H4 (cell line): ENCODE results near the gene GMEB2. TPM values are rescaled to one million over a fixed set of nuclear protein-coding genes. Genes with fewer than 3 reads are reported as not detected.
"Not testable (repeated sequence)": the region's sequence is repeated elsewhere in the genome, so short reads cannot be mapped to it uniquely, and the experiment has no call there.

Experiments used
- DNase-seq: peaks from one replicate; pipeline ENCODE4 v3.0.0-alpha.2; 2015; ENCODE audit warnings: low spot score
- total RNA-seq: library from RNA; depleted of rRNA; stranded (reverse); fragments of >200 nt; shearing (Covaris generic); gene quantifications from 2 replicates; pipeline ENCODE4 v1.2.3, GENCODE V29; 2014

The GMEB2 gene
- total RNA-seq, 1 experiment from 2014 or later, result 5.5 TPM

- no peak for DNase-seq
Observed at GRCh38 chr20:63560333-63560805, 66.5 kb downstream of the GMEB2 start.

DNA sequence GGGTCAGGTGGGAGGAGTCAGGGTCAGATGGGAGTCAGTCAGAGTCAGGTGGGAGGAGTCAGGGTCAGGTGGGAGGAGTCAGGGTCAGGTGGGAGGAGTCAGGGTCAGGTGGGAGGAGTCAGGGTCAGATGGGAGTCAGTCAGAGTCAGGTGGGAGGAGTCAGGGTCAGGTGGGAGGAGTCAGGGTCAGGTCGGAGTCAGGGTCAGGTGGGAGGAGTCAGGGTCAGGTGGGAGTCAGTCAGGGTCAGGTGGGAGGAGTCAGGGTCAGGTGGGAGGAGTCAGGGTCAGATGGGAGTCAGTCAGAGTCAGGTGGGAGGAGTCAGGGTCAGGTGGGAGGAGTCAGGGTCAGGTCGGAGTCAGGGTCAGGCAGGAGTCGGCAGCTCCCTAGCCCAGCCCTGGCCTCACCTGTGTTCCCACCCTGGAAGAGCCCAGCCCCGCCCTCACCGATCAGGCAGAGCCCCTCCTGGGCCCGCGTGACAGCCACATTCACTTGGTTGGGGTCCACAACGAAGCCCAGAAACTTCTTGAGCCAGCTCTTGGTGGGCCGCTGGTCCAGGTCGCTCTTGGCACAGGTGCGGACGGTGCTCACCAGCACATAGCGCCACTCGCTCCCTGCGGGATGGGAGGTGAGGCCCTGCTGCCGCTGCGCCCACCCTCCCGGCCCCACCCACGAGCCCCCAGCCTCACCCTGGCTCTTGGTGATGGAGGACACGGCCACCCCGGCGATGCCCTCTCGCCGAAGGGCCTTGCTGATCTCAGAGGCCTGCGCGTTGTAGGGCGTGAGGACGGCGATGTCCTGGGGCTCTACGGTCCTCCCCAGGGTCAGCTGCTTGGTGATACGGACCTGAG is 67.2 kb downstream of the GMEB2 start:
- DNase-seq, result not testable (repeated sequence)

DNA sequence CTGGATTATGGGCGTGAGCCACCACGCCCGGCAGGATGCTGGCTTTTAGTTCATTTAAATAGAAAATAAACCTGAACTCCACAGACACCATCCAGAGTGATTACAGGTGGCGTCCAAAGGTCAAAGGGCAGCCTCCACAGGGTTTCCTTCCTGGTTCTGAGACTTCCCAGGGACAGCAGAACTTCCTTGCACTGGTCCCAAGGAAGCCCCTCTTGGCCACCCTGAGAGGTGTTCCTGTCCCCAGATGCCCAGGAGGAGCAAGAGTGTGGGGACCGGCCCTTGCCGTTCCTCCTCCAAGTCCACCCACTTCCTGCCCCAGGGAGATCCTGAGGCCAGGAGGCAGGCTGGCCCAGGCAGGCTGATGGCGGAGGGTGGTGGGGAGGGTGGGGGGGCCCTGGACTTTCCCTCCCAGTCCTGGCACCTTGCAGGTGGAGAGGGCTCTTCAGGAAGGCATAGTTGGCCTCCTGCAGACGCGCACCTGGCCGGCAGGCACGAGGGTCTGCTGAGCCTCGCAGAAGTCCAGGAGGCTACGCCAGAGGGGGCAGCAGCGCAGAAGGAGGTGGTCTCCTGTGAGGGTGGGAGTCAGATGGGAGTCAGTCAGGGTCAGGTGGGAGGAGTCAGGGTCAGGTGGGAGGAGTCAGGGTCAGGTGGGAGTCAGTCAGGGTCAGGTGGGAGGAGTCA is 68.0 kb downstream of the GMEB2 start:
- DNase-seq, result no peak

GRCh38 chr20:63557481-63557891 is 69.4 kb downstream of the GMEB2 start:
- no peak for DNase-seq

DNA sequence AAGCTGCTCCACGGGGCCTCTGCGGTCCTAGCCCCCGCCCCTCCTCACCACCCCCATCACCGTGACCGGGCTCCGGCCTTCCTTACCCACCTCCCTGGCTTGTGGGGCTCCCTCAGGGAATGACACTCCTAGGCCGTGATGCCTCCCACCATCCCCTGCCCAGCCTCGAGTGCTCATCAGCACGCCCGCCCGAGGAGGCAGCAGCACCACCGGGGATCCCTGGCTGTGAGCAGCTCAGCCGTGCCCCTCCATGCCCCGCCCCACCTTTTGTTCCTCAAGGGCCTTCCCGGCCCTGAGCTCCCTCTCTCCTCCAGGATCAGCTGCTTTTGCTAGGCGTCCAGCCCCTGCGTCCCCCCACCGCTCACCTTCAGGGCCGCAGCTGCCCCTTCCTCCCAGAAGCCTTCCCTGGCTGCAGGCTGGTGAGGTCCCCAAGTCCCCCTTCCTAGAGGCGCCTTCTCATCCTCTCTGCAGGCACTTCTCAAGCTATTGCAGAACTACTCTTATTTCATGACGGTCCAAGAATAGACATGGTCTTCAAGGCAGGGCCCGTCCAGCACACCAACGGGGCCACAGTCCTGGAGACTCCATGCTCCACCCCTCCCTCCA is 69.9 kb downstream of the GMEB2 start:
- no peak for DNase-seq

DNA sequence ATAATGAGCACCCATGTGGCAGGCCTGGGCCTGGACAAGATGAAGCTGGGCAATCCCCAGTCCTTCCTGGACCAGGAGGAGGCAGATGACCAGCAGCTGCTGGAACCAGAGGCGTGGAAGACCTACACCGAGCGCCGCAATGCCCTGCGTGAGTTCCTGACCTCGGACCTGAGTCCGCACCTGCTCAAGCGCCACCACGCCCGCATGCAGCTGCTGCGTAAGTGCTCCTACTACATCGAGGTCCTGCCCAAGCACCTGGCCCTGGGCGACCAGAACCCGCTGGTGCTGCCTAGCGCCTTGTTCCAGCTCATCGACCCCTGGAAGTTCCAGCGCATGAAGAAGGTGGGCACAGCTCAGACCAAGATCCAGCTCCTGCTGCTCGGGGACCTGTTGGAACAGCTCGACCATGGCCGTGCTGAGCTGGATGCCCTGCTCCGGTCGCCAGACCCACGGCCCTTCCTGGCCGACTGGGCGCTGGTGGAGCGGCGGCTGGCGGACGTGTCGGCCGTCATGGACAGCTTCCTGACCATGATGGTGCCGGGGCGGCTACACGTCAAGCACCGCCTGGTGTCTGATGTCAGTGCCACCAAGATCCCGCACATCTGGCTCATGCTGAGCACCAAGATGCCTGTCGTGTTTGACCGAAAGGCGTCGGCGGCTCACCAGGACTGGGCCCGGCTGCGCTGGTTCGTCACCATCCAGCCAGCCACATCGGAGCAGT is 71.1 kb downstream of the GMEB2 start:
- DNase-seq, result no peak

DNA sequence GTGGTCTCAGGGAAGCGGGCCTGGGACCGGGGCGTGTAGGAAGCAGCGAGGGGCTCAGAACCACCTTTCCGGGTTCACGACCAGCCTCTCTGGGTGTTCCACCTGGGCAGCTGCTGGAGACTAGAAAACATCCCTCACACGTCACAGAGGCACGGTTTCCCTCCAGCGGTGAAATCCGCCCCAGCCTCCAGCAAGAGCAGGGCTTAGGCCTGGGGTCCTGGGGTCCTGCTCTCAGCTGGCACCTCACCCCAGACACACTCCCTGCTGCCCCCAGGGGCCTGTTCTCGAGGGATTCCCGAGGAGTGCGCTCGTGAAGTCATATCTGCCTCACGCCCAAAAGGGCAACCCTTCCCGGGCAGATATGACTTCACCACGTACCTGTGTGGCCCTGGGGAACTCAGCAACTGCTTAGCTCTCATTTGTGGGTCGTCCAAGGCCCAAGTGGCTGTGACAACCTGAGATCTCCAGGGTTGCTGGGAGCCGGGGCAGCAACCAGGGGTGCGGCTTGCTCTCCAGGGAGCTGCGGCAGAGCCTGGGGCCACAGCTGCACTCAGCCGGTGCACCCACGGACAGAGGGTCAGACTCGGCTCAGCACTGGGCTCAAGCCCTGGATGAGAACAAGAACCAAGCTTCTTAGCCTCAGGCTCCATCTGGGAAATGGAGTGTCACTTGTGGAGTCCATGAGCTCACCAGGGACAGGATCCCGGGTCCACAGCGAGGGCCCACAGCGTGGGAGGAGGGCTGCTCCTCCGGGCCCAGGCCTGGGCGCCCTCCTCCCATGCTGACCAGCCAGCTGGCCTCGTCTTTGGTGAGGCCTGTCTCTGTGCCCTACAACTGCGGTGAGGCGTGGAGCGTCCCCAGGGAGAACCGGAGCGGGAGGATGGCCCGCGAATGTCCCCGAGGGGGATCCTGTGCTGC is 72.3 kb downstream of the GMEB2 start:
- DNase-seq, result no peak

DNA sequence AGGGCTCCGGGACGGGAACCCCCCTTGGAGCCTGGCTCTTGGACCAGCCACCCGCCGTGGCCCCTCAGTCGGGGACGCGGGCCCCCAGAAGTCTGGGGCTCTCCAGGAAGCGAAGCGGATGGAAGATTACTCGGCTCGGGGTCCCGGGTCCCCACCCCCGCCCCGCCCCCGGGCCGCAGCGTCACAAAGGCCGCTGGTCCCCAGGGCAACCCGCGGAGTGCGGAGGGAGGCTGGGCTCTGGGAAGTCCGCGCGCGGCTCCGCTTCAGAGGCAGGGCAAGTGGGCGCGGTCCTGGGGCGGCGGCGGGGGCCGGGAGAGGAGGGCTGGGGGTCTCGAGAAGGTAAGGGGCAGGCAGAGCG is 73.0 kb downstream of the GMEB2 start, which contains the start of gene FNDC11:
FNDC11 (plus strand) TSS at position 227 of the 358 bp plus-strand sequence. CDS start 1,505 bp downstream, outside the sequence.
- DNase-seq, result no peak

DNA sequence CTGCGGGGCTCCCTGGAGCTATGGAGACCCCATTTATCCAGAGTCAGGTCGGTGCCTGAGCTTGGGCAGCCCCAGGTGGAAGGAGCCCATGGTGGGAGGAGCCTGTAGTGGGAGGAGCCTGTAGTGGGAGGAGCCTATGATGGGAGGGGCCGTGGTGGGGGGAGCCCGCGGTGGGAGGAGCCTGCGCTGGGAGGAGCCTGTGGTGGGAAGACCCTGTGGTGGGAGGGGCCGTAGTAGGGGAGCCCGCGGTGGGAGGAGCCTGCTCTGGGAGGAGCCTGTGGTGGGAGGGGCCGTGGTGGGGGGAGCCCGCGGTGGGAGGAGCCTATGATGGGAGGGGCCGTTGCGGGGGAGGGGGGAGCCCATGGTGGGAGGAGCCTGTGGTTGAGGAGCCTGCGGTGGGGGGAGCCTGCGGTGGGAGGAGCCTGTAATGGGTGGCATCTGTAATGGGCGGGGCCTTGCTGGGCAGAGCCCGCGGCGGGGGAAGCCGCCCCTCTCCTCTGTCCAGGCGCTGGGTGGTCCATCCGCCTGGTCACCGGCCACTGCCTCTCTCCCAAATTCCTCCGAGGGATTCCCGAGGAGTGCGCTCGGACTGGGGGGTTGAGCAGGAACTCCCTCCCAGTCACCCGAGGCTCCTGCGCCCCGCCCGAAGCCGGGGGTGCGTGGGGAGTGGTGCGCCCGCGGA is 73.5 kb downstream of the GMEB2 start:
- no peak for DNase-seq

- no peak for DNase-seq
Observed at GRCh38 chr20:63552481-63553249, 74.2 kb downstream of the GMEB2 start.

GRCh38 chr20:63551068-63551467 is 75.8 kb downstream of the GMEB2 start:
- no peak for DNase-seq

DNA sequence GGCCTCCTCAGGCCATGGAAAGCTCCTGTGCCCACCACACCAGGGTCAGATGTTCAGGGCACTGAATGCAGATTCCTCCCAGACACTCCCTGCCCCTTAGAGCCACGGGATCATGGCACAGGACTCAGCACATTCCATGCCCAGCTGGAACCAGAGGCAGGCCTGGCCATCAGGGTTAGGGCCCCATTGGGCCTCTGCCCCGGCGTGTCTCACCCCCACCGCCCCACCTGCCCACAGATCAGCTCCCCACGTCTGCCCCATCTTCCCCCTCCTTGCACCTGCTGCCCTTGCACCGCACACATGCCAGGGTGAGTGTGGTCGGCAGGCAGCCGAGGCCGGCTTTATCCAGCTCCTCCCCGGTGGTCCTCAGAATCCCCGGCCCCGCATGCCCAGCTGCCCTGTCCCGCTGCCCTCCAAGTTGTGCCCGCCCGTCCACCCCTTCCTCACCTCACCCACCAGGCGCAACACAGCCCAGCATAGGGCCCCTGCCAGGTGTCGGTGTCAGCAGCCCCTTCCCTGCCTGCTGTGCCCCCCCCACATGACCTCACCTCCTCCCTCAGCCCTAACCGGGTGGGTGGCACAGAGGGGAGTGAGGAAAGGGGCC is 77.1 kb downstream of the GMEB2 start:
- DNase-seq, result no peak

DNA sequence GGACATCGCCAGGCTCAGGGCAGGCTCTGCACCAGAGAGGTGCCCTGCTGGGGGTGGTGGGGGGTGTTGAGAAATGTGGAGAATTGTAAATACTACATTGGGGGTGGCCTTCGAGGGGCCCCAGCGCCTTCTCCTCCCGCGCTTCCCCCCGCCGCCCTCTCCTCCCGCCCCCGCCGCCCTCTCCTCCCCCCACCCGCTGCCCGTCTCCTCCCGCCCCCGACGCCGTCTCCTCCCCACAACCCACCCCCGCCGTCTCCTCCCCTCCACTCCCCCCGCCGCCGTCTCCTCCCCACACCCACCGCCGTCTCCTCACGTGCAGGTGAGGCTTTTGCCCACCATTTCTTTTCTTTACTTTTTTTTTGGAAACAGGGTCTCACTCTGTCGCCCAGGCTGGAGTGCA is 77.9 kb downstream of the GMEB2 start:
- DNase-seq, result no peak

GRCh38 chr20:63548542-63548941 is 78.4 kb downstream of the GMEB2 start:
- no peak for DNase-seq

GRCh38 chr20:63547725-63548480 is 79.0 kb downstream of the GMEB2 start, which contains the start of gene SRMS:
TSS of gene SRMS (minus strand) at chr20:63547749. CDS start at chr20:63547463, 286 bp downstream.
- DNase-seq, result no peak

DNA sequence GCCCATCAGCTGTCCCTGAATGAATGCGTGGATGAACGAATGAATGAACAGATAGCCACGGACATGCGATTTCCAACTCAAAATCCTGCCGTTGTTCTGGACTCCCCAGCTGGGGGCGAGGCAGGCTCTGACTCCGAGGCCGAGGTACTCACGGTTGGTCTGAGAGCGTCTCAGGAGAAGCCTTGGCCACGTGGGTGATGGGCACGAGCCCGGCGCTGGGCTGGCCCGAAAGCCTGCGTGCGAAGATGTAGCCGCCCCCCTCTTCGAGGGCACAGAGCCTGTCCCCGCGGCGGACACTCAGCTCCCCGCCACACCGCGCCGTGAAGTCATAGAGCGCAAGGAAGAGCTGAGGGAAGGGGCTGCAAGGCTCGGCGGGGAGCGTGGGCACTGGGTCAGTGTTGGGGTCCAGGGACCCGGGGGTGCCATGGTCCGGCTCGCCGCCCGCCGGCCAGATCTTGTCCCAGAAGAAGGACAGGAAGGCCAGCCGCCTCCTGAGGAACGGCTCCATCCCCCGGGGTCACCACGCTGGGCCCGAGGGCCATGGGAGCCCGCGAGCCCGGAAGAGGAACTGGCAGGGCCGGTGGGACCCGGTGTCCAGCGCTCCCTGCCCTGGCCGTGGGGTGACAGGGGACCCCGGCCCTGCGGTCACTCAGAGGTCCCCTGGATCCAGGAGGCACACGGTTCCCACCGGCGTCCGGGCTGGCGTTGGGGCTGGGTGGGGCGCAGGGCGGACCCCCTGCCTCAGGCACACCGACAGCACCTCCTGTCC is 79.8 kb downstream of the GMEB2 start:
- DNase-seq, result no peak

DNA sequence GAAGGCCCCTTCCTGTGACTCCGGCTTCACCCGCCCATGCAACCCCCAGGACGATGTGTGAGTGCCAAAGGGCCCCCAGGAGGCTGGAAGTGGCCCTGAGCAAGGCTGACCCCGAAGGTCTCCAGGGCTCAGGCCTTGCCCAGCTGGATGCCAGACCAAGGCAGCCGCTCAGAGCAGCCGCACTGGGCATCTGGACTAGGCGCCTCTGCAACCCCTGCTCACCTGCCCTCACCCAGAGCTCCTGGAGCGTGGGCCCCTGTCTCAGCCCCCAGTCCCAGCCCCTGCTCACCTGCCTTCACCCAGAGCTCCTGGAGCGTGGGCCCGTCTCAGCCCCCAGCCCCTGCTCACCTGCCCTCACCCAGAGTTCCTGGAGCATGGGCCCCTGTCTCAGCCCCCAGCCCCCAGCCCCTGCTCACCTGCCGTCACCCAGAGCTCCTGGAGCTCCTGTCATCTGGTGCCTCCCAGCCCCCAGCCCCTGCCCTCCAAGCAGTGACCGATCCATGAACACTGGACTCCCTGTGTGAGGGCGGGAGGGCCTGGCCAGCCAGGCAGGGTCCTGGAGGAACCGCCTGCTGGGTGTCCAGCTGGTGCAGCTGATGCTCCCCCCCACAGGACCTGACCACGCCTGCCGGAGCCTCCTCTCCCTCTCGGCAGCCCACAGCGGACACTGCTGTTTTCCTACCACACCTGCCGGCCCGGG is 80.5 kb downstream of the GMEB2 start:
- no peak for DNase-seq
